ENCODE measurements around the gene CRIP1. TPM values are rescaled to one million over a fixed set of nuclear protein-coding genes. Genes with fewer than 3 reads are reported as not detected.

The CRIP1 gene
- total RNA-seq, 1 experiment from 2014 or later: 140 TPM

DNA sequence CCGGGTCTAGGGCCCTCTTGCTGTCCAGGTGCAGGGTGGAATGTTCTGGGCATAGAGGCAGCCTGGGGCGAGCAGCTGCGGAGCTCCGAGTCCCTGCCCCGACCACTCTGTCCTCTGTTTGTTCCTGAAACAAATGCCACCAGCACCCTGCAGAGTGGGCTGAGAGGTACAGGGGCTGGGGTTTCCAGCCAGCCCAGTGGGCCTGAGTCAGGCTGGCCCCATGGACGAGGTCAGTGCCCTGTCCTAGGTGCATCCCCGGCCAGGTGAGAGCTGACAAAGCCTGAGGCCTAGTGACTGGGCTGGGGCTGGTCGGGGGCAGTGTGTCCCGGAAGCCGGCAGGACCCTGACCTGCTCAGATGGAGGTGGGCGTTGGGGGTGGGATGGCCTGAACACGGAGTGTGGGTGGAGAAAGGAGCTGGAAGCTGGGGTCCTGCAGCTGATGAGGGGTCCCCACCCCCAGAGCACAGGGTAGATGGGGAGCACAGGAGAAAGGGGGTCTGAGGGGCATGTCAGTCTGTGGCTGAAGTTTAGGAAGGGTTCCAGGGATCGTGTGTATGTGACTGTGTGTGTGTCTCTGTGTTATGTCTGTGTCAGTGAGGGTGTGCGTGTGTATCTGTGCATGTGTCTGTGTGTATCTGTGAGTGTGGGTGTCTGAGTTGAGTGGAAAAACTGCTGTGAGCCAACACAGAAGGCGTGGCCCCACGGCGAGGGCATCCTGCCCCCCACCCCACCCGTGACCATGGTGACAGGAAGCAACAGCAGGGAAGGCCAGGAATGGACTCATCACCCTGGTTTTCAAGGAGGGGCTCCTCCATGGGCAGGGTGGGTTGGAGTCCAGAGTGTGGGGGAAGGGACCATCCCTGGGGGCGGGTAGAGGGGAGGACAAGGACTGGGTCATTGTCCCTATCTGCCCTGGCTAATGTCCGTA is 2.4 kb upstream of the CRIP1 start:
- Histone ChIP-seq H3K4me3 (ENCODE audit: low read length) (no peak overlapping the region), H4K20me1 (ENCODE audit: insufficient read depth, low read depth, low read length) (peaks cover 11% of the 10 kb centered on the region; the same call in 1 of the 2 replicates), H3K27me3 (ENCODE audit: low read length) (no peaks in the 10 kb centered on the region), H3K4me2 (ENCODE audit: low read depth, low read length, poor library complexity, severe bottlenecking) (no peak overlapping the region), H3K79me2 (ENCODE audit: low read length) (peaks cover 3% of the 10 kb centered on the region; the same call in 1 of the 2 replicates), H3K36me3 (ENCODE audit: insufficient read depth, low read length) (no peaks in the 10 kb centered on the region), H2AFZ (ENCODE audit: low read length) (no peak overlapping the region), H3K27ac (ENCODE audit: low read length) (no peak overlapping the region), H3K9me3 (ENCODE audit: low read length) (no peaks in the 10 kb centered on the region), H3K4me1 (ENCODE audit: low read length) (peaks cover 60% of the 10 kb centered on the region), H3K9me2 (replicated peaks; ENCODE audit: insufficient read depth, low read length) (no peaks in the 10 kb centered on the region), H3K9ac (ENCODE audit: low read length) (no peak overlapping the region)
- no peak for DNase-seq

- Histone ChIP-seq H3K9me3 (ENCODE audit: low read length) (no peaks in the 10 kb centered on the region), H3K36me3 (ENCODE audit: insufficient read depth, low read length) (no peaks in the 10 kb centered on the region), H3K4me1 (ENCODE audit: low read length) (peaks cover 67% of the 10 kb centered on the region), H3K4me3 (ENCODE audit: low read length) (no peak overlapping the region), H4K20me1 (ENCODE audit: insufficient read depth, low read depth, low read length) (peaks cover 11% of the 10 kb centered on the region; the same call in 1 of the 2 replicates), H3K4me2 (ENCODE audit: low read depth, low read length, poor library complexity, severe bottlenecking) (no peak overlapping the region), H3K9ac (ENCODE audit: low read length) (no peak overlapping the region), H3K27me3 (ENCODE audit: low read length) (no peaks in the 10 kb centered on the region), H3K27ac (ENCODE audit: low read length) (no peak overlapping the region), H3K9me2 (replicated peaks; ENCODE audit: insufficient read depth, low read length) (no peaks in the 10 kb centered on the region), H2AFZ (ENCODE audit: low read length) (no peak overlapping the region), H3K79me2 (ENCODE audit: low read length) (peaks cover 3% of the 10 kb centered on the region; the same call in 1 of the 2 replicates)
- DNase-seq: no peak
Measured at GRCh38 chr14:105484997-105485393, 1.7 kb upstream of the CRIP1 start.

DNA sequence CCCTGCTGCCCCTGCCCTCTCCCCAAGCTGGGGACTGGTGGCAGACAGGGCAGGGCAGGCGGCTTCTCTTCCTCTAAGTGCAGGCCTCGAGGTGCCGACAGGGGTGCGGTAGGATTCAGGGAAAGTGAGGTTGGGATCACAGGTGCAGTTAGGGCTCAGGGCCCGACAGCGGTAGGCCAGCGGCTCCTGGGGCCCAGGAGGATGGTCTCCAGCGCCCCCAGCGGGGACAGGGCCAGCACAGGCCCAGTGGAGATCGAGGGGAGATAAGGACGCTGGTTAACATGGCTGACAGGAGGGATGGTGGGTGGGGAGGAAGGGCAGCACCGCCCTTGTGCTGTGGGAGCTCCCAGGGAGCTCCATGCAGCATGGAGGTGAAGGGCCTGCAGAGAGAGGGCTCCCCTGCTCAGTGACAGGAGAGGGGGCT is 935 bp upstream of the CRIP1 start:
- DNase-seq: peak; percentile 85
- Histone ChIP-seq H3K36me3 (ENCODE audit: insufficient read depth, low read length) (no peaks in the 10 kb centered on the region), H3K4me1 (ENCODE audit: low read length) (peaks cover 68% of the 10 kb centered on the region), H2AFZ (ENCODE audit: low read length) (no peak overlapping the region), H3K4me3 (ENCODE audit: low read length) (peak overlapping the region; percentile 94; the same call in 1 of the 2 replicates), H3K9me3 (ENCODE audit: low read length) (no peaks in the 10 kb centered on the region), H3K4me2 (ENCODE audit: low read depth, low read length, poor library complexity, severe bottlenecking) (peak overlapping the region; percentile 98), H3K27ac (ENCODE audit: low read length) (no peak overlapping the region), H3K9me2 (replicated peaks; ENCODE audit: insufficient read depth, low read length) (no peaks in the 10 kb centered on the region), H3K27me3 (ENCODE audit: low read length) (no peaks in the 10 kb centered on the region), H3K79me2 (ENCODE audit: low read length) (peaks cover 3% of the 10 kb centered on the region; the same call in 1 of the 2 replicates), H3K9ac (ENCODE audit: low read length) (peak overlapping the region; percentile 95), H4K20me1 (ENCODE audit: insufficient read depth, low read depth, low read length) (peaks cover 11% of the 10 kb centered on the region; the same call in 1 of the 2 replicates)

DNA sequence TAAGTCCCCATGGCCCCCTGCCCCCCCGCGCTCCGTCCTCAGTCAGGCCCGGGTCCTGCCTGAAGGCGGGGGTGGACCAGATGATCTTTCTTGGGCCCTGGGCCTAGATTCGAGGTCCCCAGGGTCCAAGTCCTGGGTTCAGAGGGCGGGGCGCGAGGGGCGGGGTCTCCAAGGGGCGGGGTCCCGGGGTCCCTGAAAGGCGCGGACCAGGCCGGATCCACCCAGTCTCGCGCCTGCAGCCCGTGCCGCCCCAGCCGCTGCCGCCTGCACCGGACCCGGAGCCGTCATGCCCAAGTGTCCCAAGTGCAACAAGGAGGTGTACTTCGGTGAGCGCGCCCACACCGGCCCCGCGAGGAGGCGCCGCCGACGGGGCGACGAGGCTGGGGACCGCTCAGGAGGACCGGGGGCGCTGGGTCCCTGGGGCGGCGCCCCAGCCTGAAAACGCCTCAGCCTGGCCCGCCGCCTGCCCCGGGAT is 325 bp downstream of the CRIP1 start:
- peaks cover 5% of the 10 kb centered on the region for H3K79me2 ChIP-seq (ENCODE audit: low read length)
- H3K27ac ChIP-seq (ENCODE audit: low read length): peak overlapping the region; percentile 44; the same call in 1 of the 2 replicates
- peak overlapping the region; percentile 69 for H2AFZ ChIP-seq (ENCODE audit: low read length)
- H3K9me2 ChIP-seq (replicated peaks; ENCODE audit: insufficient read depth, low read length): no peaks in the 10 kb centered on the region
- H3K27me3 ChIP-seq (ENCODE audit: low read length): no peaks in the 10 kb centered on the region
- DNase-seq: peak; percentile 87
- H3K4me1 ChIP-seq (ENCODE audit: low read length): peaks cover 59% of the 10 kb centered on the region
- H4K20me1 ChIP-seq (ENCODE audit: insufficient read depth, low read depth, low read length): peaks cover 14% of the 10 kb centered on the region
- H3K4me2 ChIP-seq (ENCODE audit: low read depth, low read length, poor library complexity, severe bottlenecking): peak overlapping the region; percentile 98
- no peaks in the 10 kb centered on the region for H3K9me3 ChIP-seq (ENCODE audit: low read length)
- peak overlapping the region; percentile 94 for H3K4me3 ChIP-seq (ENCODE audit: low read length)
- peak overlapping the region; percentile 95 for H3K9ac ChIP-seq (ENCODE audit: low read length)
- no peaks in the 10 kb centered on the region for H3K36me3 ChIP-seq (ENCODE audit: insufficient read depth, low read length)

GRCh38 chr14:105487449-105487985 is 831 bp downstream of the CRIP1 start:
- Histone ChIP-seq H3K4me2 (ENCODE audit: low read depth, low read length, poor library complexity, severe bottlenecking) (peak overlapping the region; percentile 98), H3K9ac (ENCODE audit: low read length) (peak overlapping the region; percentile 95), H3K4me1 (ENCODE audit: low read length) (peaks cover 59% of the 10 kb centered on the region), H4K20me1 (ENCODE audit: insufficient read depth, low read depth, low read length) (peaks cover 14% of the 10 kb centered on the region), H2AFZ (ENCODE audit: low read length) (peak overlapping the region; percentile 69), H3K4me3 (ENCODE audit: low read length) (peak overlapping the region; percentile 94), H3K27ac (ENCODE audit: low read length) (peak overlapping the region; percentile 44; the same call in 1 of the 2 replicates), H3K27me3 (ENCODE audit: low read length) (no peaks in the 10 kb centered on the region), H3K9me2 (replicated peaks; ENCODE audit: insufficient read depth, low read length) (no peaks in the 10 kb centered on the region), H3K9me3 (ENCODE audit: low read length) (no peaks in the 10 kb centered on the region), H3K36me3 (ENCODE audit: insufficient read depth, low read length) (no peaks in the 10 kb centered on the region), H3K79me2 (ENCODE audit: low read length) (peaks cover 8% of the 10 kb centered on the region)
- DNase-seq: peak; percentile 85

- no peak overlapping the region for H3K27ac ChIP-seq (ENCODE audit: low read length)
- peak overlapping the region; percentile 94 for H3K4me3 ChIP-seq (ENCODE audit: low read length)
- peaks cover 8% of the 10 kb centered on the region for H3K79me2 ChIP-seq (ENCODE audit: low read length)
- H2AFZ ChIP-seq (ENCODE audit: low read length): peak overlapping the region; percentile 48; the same call in 1 of the 2 replicates
- no peaks in the 10 kb centered on the region for H3K9me3 ChIP-seq (ENCODE audit: low read length)
- H3K27me3 ChIP-seq (ENCODE audit: low read length): no peaks in the 10 kb centered on the region
- H3K9ac ChIP-seq (ENCODE audit: low read length): peak overlapping the region; percentile 95
- no peaks in the 10 kb centered on the region for H3K36me3 ChIP-seq (ENCODE audit: insufficient read depth, low read length)
- H3K4me2 ChIP-seq (ENCODE audit: low read depth, low read length, poor library complexity, severe bottlenecking): peak overlapping the region; percentile 98
- peaks cover 56% of the 10 kb centered on the region for H3K4me1 ChIP-seq (ENCODE audit: low read length)
- H3K9me2 ChIP-seq (replicated peaks; ENCODE audit: insufficient read depth, low read length): no peaks in the 10 kb centered on the region
- no peak for DNase-seq
- peaks cover 18% of the 10 kb centered on the region for H4K20me1 ChIP-seq (ENCODE audit: insufficient read depth, low read depth, low read length)
Measured at GRCh38 chr14:105487986-105488777, 1.5 kb downstream of the CRIP1 start.

- Histone ChIP-seq H4K20me1 (ENCODE audit: insufficient read depth, low read depth, low read length) (peaks cover 18% of the 10 kb centered on the region), H3K4me2 (ENCODE audit: low read depth, low read length, poor library complexity, severe bottlenecking) (peak overlapping the region; percentile 98)
Measured at GRCh38 chr14:105488781-105489541, 2.3 kb downstream of the CRIP1 start.

More at GRCh38 chr14:105488781-105489541, 2.3 kb downstream of the CRIP1 start:
- Histone ChIP-seq H3K79me2 (ENCODE audit: low read length) (peaks cover 8% of the 10 kb centered on the region), H3K9me2 (replicated peaks; ENCODE audit: insufficient read depth, low read length) (no peaks in the 10 kb centered on the region), H3K4me1 (ENCODE audit: low read length) (peaks cover 56% of the 10 kb centered on the region), H3K9me3 (ENCODE audit: low read length) (no peaks in the 10 kb centered on the region), H3K36me3 (ENCODE audit: insufficient read depth, low read length) (no peaks in the 10 kb centered on the region), H3K9ac (ENCODE audit: low read length) (peak overlapping the region; percentile 95), H3K27ac (ENCODE audit: low read length) (peak overlapping the region; percentile 81), H3K4me3 (ENCODE audit: low read length) (peak overlapping the region; percentile 94), H3K27me3 (ENCODE audit: low read length) (no peaks in the 10 kb centered on the region), H2AFZ (ENCODE audit: low read length) (no peak overlapping the region)
- no peak for DNase-seq

Measured in Karpas-422 (cell line).